ENCODE measurements around the gene PTPRG.

The PTPRG gene

GRCh38 chr3:61789861-61790260 is 228.5 kb downstream of the PTPRG start:
- 0 out of 2 replicates have a peak, but pooled peaks cover 5% of the 10 kb centered on the region for H3K27me3 ChIP-seq (ENCODE audit: low read depth, low read length)
- H2AFZ ChIP-seq (ENCODE audit: low read depth, low read length) = no peak overlapping the region
- H3K4me3 ChIP-seq (ENCODE audit: low read length) = no peak overlapping the region
- H4K20me1 ChIP-seq (ENCODE audit: insufficient read depth, low read length) = no peaks in the 10 kb centered on the region
- H3K27ac ChIP-seq (ENCODE audit: low read length) = no peak overlapping the region
- H3K9ac ChIP-seq (ENCODE audit: low read length) = no peak overlapping the region
- no peak overlapping the region for H3K4me2 ChIP-seq (ENCODE audit: low read length)
- peaks cover 26% of the 10 kb centered on the region for H3K4me1 ChIP-seq (ENCODE audit: low read length)
- TF ChIP-seq, protein P1, sequence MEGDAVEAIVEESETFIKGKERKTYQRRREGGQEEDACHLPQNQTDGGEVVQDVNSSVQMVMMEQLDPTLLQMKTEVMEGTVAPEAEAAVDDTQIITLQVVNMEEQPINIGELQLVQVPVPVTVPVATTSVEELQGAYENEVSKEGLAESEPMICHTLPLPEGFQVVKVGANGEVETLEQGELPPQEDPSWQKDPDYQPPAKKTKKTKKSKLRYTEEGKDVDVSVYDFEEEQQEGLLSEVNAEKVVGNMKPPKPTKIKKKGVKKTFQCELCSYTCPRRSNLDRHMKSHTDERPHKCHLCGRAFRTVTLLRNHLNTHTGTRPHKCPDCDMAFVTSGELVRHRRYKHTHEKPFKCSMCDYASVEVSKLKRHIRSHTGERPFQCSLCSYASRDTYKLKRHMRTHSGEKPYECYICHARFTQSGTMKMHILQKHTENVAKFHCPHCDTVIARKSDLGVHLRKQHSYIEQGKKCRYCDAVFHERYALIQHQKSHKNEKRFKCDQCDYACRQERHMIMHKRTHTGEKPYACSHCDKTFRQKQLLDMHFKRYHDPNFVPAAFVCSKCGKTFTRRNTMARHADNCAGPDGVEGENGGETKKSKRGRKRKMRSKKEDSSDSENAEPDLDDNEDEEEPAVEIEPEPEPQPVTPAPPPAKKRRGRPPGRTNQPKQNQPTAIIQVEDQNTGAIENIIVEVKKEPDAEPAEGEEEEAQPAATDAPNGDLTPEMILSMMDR (IDR thresholded peaks at IDR 0.05; ENCODE audit: low read depth, low read length) = no peak
- TF ChIP-seq EZH2phosphoT487 (IDR thresholded peaks at IDR 0.05; ENCODE audit: low read depth) = no peak
- no peaks in the 10 kb centered on the region for H3K36me3 ChIP-seq (replicated peaks; ENCODE audit: low read depth, low read length)
- H3K79me2 ChIP-seq (ENCODE audit: low read length) = no peaks in the 10 kb centered on the region
- no peaks in the 10 kb centered on the region for H3K9me3 ChIP-seq (ENCODE audit: insufficient read depth, low read length)

DNA sequence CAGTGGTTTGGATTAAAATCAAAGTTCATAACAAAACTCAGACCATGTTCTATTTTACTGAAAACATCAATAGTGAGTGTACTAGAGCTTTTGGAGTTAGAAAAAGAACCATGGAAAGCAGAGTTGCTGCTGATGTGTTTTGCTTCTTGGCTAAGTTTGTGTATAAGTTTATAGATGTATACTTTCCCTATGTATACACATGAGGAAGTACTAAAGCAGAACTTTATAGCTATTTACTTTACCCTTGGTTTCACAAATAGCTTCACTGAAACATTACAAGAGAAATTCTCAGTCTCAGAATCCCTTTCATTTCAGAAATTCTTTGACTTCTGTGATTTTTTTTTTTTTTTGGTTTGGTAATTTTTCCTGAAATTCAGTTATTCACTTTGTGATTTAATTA is 229.0 kb downstream of the PTPRG start:
- H3K9ac ChIP-seq (ENCODE audit: low read length) = no peak overlapping the region
- H2AFZ ChIP-seq (ENCODE audit: low read depth, low read length) = no peak overlapping the region
- no peak overlapping the region for H3K4me3 ChIP-seq (ENCODE audit: low read length)
- peaks cover 21% of the 10 kb centered on the region for H3K4me1 ChIP-seq (ENCODE audit: low read length)
- no peak overlapping the region for H3K4me2 ChIP-seq (ENCODE audit: low read length)
- no peaks in the 10 kb centered on the region for H3K9me3 ChIP-seq (ENCODE audit: insufficient read depth, low read length)
- H3K79me2 ChIP-seq (ENCODE audit: low read length) = no peaks in the 10 kb centered on the region
- TF ChIP-seq, protein P1 (IDR thresholded peaks at IDR 0.05; ENCODE audit: low read depth, low read length) = no peak
- TF ChIP-seq EZH2phosphoT487 (IDR thresholded peaks at IDR 0.05; ENCODE audit: low read depth) = no peak
- 0 out of 2 replicates have a peak, but pooled peaks cover under 1% of the 10 kb centered on the region for H3K27me3 ChIP-seq (ENCODE audit: low read depth, low read length)
- no peak overlapping the region for H3K27ac ChIP-seq (ENCODE audit: low read length)
- no peaks in the 10 kb centered on the region for H3K36me3 ChIP-seq (replicated peaks; ENCODE audit: low read depth, low read length)
- H4K20me1 ChIP-seq (ENCODE audit: insufficient read depth, low read length) = no peaks in the 10 kb centered on the region

GRCh38 chr3:61793056-61793455 is 231.7 kb downstream of the PTPRG start:
- peaks cover 21% of the 10 kb centered on the region for H3K4me1 ChIP-seq (ENCODE audit: low read length)
- H3K9me3 ChIP-seq (ENCODE audit: insufficient read depth, low read length) = no peaks in the 10 kb centered on the region
- H2AFZ ChIP-seq (ENCODE audit: low read depth, low read length) = no peak overlapping the region
- no peak overlapping the region for H3K4me2 ChIP-seq (ENCODE audit: low read length)
- no peak overlapping the region for H3K4me3 ChIP-seq (ENCODE audit: low read length)
- H4K20me1 ChIP-seq (ENCODE audit: insufficient read depth, low read length) = no peaks in the 10 kb centered on the region
- H3K27me3 ChIP-seq (ENCODE audit: low read depth, low read length) = no peaks in the 10 kb centered on the region
- no peaks in the 10 kb centered on the region for H3K36me3 ChIP-seq (replicated peaks; ENCODE audit: low read depth, low read length)
- TF ChIP-seq, protein P1 (IDR thresholded peaks at IDR 0.05; ENCODE audit: low read depth, low read length) = no peak
- TF ChIP-seq EZH2phosphoT487 (IDR thresholded peaks at IDR 0.05; ENCODE audit: low read depth) = no peak
- no peak overlapping the region for H3K27ac ChIP-seq (ENCODE audit: low read length)
- no peaks in the 10 kb centered on the region for H3K79me2 ChIP-seq (ENCODE audit: low read length)
- no peak overlapping the region for H3K9ac ChIP-seq (ENCODE audit: low read length)

DNA sequence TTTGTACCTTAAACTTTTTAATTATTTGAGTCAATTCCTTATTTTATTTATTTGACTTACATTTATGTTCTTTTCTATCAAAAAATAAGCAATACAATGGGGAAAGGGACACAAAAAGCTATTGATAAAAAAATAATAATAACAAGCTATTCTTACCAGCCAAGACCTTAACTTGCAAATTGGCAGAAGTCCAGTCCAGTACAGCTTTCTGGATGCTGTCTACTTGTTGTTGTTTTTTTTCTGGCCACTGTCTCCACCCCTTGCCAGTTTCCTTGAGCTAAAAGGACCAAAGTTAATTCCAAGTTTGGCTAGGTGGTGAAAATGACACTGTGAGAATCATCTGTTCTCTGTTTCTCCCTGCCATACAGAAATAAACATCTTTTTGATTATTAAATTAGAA is 232.2 kb downstream of the PTPRG start:
- Histone ChIP-seq H3K4me1 (ENCODE audit: low read length) (peaks cover 21% of the 10 kb centered on the region), H3K27me3 (ENCODE audit: low read depth, low read length) (no peaks in the 10 kb centered on the region)

More for the DNA sequence above, 232.2 kb downstream of the PTPRG start:
- Histone ChIP-seq H3K4me3 (ENCODE audit: low read length) (no peak overlapping the region), H3K79me2 (ENCODE audit: low read length) (no peaks in the 10 kb centered on the region), H4K20me1 (ENCODE audit: insufficient read depth, low read length) (no peaks in the 10 kb centered on the region), H3K36me3 (replicated peaks; ENCODE audit: low read depth, low read length) (no peaks in the 10 kb centered on the region), H3K9me3 (ENCODE audit: insufficient read depth, low read length) (no peaks in the 10 kb centered on the region), H3K27ac (ENCODE audit: low read length) (no peak overlapping the region), H2AFZ (ENCODE audit: low read depth, low read length) (no peak overlapping the region), H3K9ac (ENCODE audit: low read length) (no peak overlapping the region), H3K4me2 (ENCODE audit: low read length) (no peak overlapping the region)
- TF ChIP-seq EZH2phosphoT487 (IDR thresholded peaks at IDR 0.05; ENCODE audit: low read depth) = no peak
- TF ChIP-seq, protein P1 (IDR thresholded peaks at IDR 0.05; ENCODE audit: low read depth, low read length) = no peak

All from OCI-LY3 (cell line).